T-helper 2 cell treated with Interferon-gamma antibody and Interleukin-4, amounts not matched to agents 5 μg/mL and 100 μg/mL, for 36 hours (primary cell): ENCODE results near the gene PROC.

ENCODE experiments used
- DNase-seq: peaks from one replicate; pipeline ENCODE4 v3.0.0; 2021; ENCODE audit warnings: low spot score
- H3K27ac Mint-ChIP-seq: one replicate; pipeline ENCODE4 v1.8.0; 2021; ENCODE audit warnings: mild to moderate bottlenecking, mixed read lengths
- H3K27me3 Mint-ChIP-seq: one replicate; pipeline ENCODE4 v1.8.0; 2021; ENCODE audit warnings: low read depth, mixed read lengths
- H3K36me3 Mint-ChIP-seq: one replicate; pipeline ENCODE4 v1.8.0; 2021; ENCODE audit warnings: low read depth, mixed read lengths
- H3K4me1 Mint-ChIP-seq: one replicate; pipeline ENCODE4 v1.8.0; 2021; ENCODE audit warnings: low read depth, mixed read lengths
- H3K4me3 Mint-ChIP-seq: one replicate; pipeline ENCODE4 v1.8.0; 2022; ENCODE audit warnings: mild to moderate bottlenecking, moderate library complexity, mixed read lengths
- H3K9me3 Mint-ChIP-seq: one replicate; pipeline ENCODE4 v1.8.0; 2021; ENCODE audit warnings: mixed read lengths

Gene PROC

GRCh38 chr2:127463155-127463991 lies 45.1 kb downstream of the PROC start:
- no peaks in the 10 kb centered on the region for H3K9me3 Mint-ChIP-seq
- peaks cover 8% of the 10 kb centered on the region for H3K36me3 Mint-ChIP-seq
- H3K4me3 Mint-ChIP-seq = no peak overlapping the region
- no peaks in the 10 kb centered on the region for H3K27me3 Mint-ChIP-seq
- peaks cover 13% of the 10 kb centered on the region for H3K4me1 Mint-ChIP-seq
- no peak for DNase-seq
- H3K27ac Mint-ChIP-seq = no peak overlapping the region

GRCh38 chr2:127464470-127465257 lies 46.4 kb downstream of the PROC start:
- peak overlapping the region; percentile 27 for H3K27ac Mint-ChIP-seq
- H3K27me3 Mint-ChIP-seq = no peaks in the 10 kb centered on the region
- DNase-seq = peak; percentile 41
- peak overlapping the region; percentile 45 for H3K4me3 Mint-ChIP-seq
- H3K9me3 Mint-ChIP-seq = no peaks in the 10 kb centered on the region
- H3K36me3 Mint-ChIP-seq = peaks cover 13% of the 10 kb centered on the region
- peaks cover 13% of the 10 kb centered on the region for H3K4me1 Mint-ChIP-seq

GRCh38 chr2:127465258-127465657 lies 47.0 kb downstream of the PROC start:
- peak; percentile 75 for DNase-seq
- peak overlapping the region; percentile 45 for H3K4me3 Mint-ChIP-seq
- H3K27ac Mint-ChIP-seq = no peak overlapping the region
- peaks cover 13% of the 10 kb centered on the region for H3K4me1 Mint-ChIP-seq
- peaks cover 13% of the 10 kb centered on the region for H3K36me3 Mint-ChIP-seq
- no peaks in the 10 kb centered on the region for H3K27me3 Mint-ChIP-seq
- no peaks in the 10 kb centered on the region for H3K9me3 Mint-ChIP-seq

- H3K27ac Mint-ChIP-seq = no peak overlapping the region
- H3K9me3 Mint-ChIP-seq = no peaks in the 10 kb centered on the region
Observed at GRCh38 chr2:127469051-127469450, 50.8 kb downstream of the PROC start.

GRCh38 chr2:127469974-127470373 lies 51.7 kb downstream of the PROC start:
- peaks cover 9% of the 10 kb centered on the region for H3K4me1 Mint-ChIP-seq
- no peak overlapping the region for H3K4me3 Mint-ChIP-seq
- H3K27me3 Mint-ChIP-seq = no peaks in the 10 kb centered on the region
- H3K27ac Mint-ChIP-seq = no peak overlapping the region
- H3K36me3 Mint-ChIP-seq = peaks cover 16% of the 10 kb centered on the region
- no peak for DNase-seq
- H3K9me3 Mint-ChIP-seq = peaks cover under 1% of the 10 kb centered on the region

More at GRCh38 chr2:127469051-127469450, 50.8 kb downstream of the PROC start:
- H3K27me3 Mint-ChIP-seq = no peaks in the 10 kb centered on the region
- no peak for DNase-seq
- peaks cover 15% of the 10 kb centered on the region for H3K36me3 Mint-ChIP-seq
- H3K4me3 Mint-ChIP-seq = no peak overlapping the region
- H3K4me1 Mint-ChIP-seq = peaks cover 11% of the 10 kb centered on the region

- no peak for DNase-seq
- Mint-ChIP-seq H3K4me1 (no peaks in the 10 kb centered on the region), H3K4me3 (no peak overlapping the region), H3K27me3 (no peaks in the 10 kb centered on the region), H3K27ac (no peak overlapping the region), H3K36me3 (peaks cover 26% of the 10 kb centered on the region), H3K9me3 (peaks cover 14% of the 10 kb centered on the region)
Observed at GRCh38 chr2:127471286-127471988, 53.2 kb downstream of the PROC start.

GRCh38 chr2:127472268-127472667 lies 54.0 kb downstream of the PROC start:
- Mint-ChIP-seq H3K27ac (no peak overlapping the region), H3K36me3 (peaks cover 25% of the 10 kb centered on the region), H3K4me3 (no peak overlapping the region), H3K4me1 (no peaks in the 10 kb centered on the region), H3K9me3 (peaks cover 14% of the 10 kb centered on the region), H3K27me3 (no peaks in the 10 kb centered on the region)
- DNase-seq = no peak

GRCh38 chr2:127475788-127476187 lies 57.6 kb downstream of the PROC start:
- peaks cover 14% of the 10 kb centered on the region for H3K9me3 Mint-ChIP-seq
- H3K4me3 Mint-ChIP-seq = no peak overlapping the region
- no peak overlapping the region for H3K27ac Mint-ChIP-seq
- H3K36me3 Mint-ChIP-seq = peaks cover 26% of the 10 kb centered on the region
- H3K27me3 Mint-ChIP-seq = no peaks in the 10 kb centered on the region
- DNase-seq = no peak
- no peaks in the 10 kb centered on the region for H3K4me1 Mint-ChIP-seq
